Ectodermal cell (in vitro differentiated cells): ENCODE data around the gene MGLL.

Experiments
- H3K27ac ChIP-seq: 2 replicates; pipeline ENCODE4 v1.7.0; 2013; ENCODE audit warnings: mild to moderate bottlenecking, low read depth, low read length; ENCODE audit not compliant: insufficient read depth, poor library complexity, severe bottlenecking
- H3K27me3 ChIP-seq: 2 replicates; pipeline ENCODE4 v1.7.0; 2013; ENCODE audit warnings: mild to moderate bottlenecking, low read length; ENCODE audit not compliant: insufficient read depth, control insufficient read depth, poor library complexity, severe bottlenecking
- H3K36me3 ChIP-seq: one replicate; pipeline ENCODE4 v1.7.0; 2013; ENCODE audit warnings: low read length; ENCODE audit not compliant: control insufficient read depth, insufficient read depth
- H3K4me1 ChIP-seq: one replicate; pipeline ENCODE4 v1.7.0; 2013; ENCODE audit warnings: low read length; ENCODE audit not compliant: control insufficient read depth, insufficient read depth
- H3K4me3 ChIP-seq: 2 replicates; pipeline ENCODE4 v1.7.0; 2013; ENCODE audit warnings: low read depth, low read length, control low read depth; ENCODE audit not compliant: insufficient read depth
- H3K9me3 ChIP-seq: 2 replicates; pipeline ENCODE4 v1.7.0; 2013; ENCODE audit warnings: mild to moderate bottlenecking, low read length, moderate library complexity; ENCODE audit not compliant: control insufficient read depth
- WGBS, 2 experiments: methylation state at CpG; one replicate each; pipeline ENCODE4 v1.1.7; 2013; ENCODE audit warnings: missing lambda C conversion rate in 2 of 2; 5-methylcytosine and 5-hydroxymethylcytosine counted together

MGLL gene

DNA sequence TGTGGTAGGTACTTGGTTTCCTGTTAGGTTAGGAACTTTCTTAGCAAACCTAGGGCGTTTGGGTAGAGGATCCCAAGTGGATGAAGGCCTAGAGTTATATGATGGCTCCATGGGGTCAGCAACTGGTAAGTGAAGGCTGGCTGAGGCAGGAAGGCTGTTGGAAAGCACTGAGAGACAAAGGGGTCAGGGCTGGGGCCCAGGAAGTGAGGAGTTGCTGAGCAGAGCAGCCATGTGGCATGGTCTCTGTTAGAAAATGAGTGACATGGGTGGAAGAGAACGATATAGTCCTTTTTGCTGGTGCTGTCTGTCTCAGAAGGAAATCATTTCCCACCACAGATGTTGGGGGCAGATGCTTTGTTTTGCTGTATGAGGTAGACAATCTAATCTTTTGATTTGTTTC is 34.5 kb upstream of the MGLL start:
- no peaks in the 10 kb centered on the region for H3K4me1 ChIP-seq
- H3K27me3 ChIP-seq: no peaks in the 10 kb centered on the region
- no peaks in the 10 kb centered on the region for H3K36me3 ChIP-seq
- H3K27ac ChIP-seq: no peak overlapping the region
- H3K4me3 ChIP-seq: no peak overlapping the region
- 91 to 98% methylated on average over 2 of the region's 2 CpGs for whole genome bisulfite sequencing, 2 experiments
- H3K9me3 ChIP-seq: no peaks in the 10 kb centered on the region

DNA sequence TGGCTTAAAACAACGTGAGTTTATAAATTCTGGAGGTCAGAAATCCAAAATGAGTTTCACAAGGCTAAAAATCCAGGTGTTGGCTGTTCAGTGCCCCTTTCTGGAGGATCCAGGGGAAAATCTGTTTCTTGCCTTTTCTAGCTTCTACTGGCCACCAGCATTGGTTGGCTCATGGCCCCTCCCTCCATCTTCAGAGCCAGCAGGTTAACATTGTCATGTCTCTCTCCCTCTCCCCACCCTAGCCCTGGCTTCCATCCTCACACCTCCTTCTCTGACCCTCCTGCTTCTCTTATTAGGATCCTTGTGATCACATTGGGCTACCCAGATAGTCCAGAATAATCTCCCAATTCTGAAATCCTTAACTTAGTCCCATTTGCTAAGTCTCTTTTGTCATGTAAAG is 32.9 kb upstream of the MGLL start:
- Histone ChIP-seq H3K36me3 (no peaks in the 10 kb centered on the region), H3K4me3 (no peak overlapping the region), H3K4me1 (no peaks in the 10 kb centered on the region), H3K27me3 (no peaks in the 10 kb centered on the region), H3K9me3 (no peaks in the 10 kb centered on the region), H3K27ac (no peak overlapping the region)
- WGBS, 2 experiments: 83 to 86% methylated on average over 1 of the region's 1 CpG

DNA sequence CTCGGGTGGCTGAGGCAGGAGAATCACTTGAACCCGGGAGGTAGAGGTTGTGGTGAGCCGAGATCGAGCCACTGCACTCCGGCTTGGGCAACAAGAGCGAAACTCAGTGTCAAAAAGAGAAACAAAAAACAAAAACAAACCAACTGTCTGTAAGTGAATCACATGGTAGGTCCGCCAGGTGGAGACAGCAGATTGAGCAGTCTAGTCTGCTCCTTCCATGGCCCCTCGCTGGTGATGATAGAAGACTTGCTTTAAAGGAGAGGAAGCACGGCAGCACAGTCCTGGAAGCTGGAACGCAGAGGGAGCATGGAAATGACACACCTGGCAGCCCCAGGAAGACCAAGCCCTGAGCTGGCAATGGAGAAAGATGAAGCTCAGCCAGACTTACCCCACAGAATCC is 31.4 kb upstream of the MGLL start:
- Histone ChIP-seq H3K36me3 (no peaks in the 10 kb centered on the region), H3K9me3 (no peaks in the 10 kb centered on the region), H3K27me3 (no peaks in the 10 kb centered on the region), H3K27ac (no peak overlapping the region), H3K4me3 (no peak overlapping the region), H3K4me1 (no peaks in the 10 kb centered on the region)
- WGBS, 2 experiments: 91 to 93% methylated on average over 10 of the region's 10 CpGs

DNA sequence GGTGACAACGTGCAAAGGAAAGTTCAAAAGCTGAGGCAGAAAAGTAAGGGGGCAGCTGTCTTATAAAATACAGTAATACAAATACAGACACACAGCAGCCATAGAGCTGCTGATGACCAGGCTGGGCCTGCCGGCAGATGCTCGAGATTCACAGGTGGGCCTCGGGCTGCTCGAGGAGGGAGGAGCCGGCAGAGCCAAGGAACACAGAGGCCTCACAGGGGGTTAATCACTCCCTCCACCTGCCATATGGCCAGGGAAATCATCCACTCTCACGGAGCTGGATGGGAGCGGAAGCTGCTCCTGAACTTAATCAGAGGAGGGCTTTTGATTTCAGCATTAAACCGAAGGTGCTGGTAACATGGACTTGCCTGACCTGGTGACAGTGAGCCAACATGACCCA is 29.6 kb upstream of the MGLL start:
- Histone ChIP-seq H3K27me3 (no peaks in the 10 kb centered on the region), H3K4me3 (no peak overlapping the region), H3K36me3 (no peaks in the 10 kb centered on the region), H3K4me1 (no peaks in the 10 kb centered on the region), H3K27ac (no peak overlapping the region), H3K9me3 (no peaks in the 10 kb centered on the region)
- WGBS, 2 experiments: 39 to 40% methylated on average over 9 of the region's 9 CpGs

DNA sequence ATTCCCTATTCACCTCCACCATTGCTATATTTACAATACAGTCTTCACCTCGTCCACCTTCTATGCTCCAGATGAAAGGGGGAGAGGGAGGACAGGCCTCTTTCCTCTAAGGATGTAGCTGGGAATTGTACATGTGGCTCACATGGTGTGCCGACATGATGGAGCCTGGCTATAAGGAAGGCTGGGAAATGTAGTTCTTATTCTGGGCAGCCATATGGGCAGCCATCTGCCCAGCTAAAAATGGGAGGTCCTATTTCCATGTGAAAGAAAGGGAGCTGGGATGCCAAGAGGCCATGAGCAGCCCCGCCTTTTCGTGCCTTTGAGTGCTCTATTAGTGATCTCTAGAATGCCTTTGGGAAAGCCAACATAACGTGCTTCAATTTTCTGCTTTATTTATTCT is 27.1 kb upstream of the MGLL start:
- Histone ChIP-seq H3K9me3 (no peaks in the 10 kb centered on the region), H3K27me3 (no peaks in the 10 kb centered on the region), H3K27ac (no peak overlapping the region), H3K4me1 (no peaks in the 10 kb centered on the region), H3K36me3 (no peaks in the 10 kb centered on the region), H3K4me3 (no peak overlapping the region)
- 92 to 94% methylated on average over 5 of the region's 5 CpGs for WGBS, 2 experiments

DNA sequence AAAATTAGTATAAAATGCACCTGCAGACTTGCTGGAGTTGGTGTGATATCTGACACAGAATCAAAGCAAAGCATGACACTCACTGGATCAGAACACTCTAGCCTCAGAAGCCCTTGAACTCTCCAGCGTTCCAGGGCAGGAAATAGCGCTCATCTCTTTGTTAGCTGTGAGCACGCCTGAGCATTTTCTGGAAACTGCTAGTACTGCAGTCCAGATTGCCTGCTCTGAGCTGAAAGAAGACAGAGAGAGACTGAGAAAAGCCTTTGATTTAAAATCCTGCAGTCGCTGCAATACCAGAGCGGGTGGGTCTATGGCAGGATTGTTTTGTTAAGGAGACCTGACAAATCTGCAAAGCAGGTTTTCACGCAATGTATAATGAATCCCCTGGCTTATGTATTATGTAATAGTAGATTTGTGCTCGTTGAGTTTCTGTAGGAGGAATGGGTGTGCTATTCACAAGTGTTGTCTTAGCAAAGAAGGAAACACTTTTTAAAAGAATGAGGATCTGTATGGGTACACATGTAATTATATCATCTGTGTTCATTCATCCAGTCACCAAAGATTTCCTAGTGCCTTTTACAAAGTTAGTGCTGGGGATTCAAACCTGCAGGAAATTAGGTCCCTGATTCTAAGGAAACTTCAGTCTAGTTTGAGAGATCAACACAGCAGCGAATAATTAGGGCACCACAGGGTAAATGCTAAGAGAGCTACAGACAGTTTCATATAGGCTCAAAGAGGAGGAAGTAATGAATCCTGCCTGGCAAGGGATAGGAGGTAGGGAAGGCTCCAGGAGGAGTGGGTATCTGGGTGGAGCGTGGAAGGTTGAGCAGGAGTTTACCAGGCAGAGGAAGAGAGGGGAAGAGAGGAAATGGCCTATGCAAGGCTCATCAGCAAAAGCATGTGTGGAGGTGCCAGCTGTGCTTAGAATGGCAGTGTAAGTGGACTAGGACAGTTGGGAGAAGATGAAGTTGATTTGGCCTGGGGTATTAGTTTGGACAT is 26.1 kb upstream of the MGLL start:
- Histone ChIP-seq H3K27me3 (no peaks in the 10 kb centered on the region), H3K4me1 (no peaks in the 10 kb centered on the region), H3K27ac (no peak overlapping the region), H3K36me3 (no peaks in the 10 kb centered on the region), H3K9me3 (no peaks in the 10 kb centered on the region), H3K4me3 (no peak overlapping the region)
- 91 to 94% methylated on average over 9 of the region's 9 CpGs for WGBS, 2 experiments

DNA sequence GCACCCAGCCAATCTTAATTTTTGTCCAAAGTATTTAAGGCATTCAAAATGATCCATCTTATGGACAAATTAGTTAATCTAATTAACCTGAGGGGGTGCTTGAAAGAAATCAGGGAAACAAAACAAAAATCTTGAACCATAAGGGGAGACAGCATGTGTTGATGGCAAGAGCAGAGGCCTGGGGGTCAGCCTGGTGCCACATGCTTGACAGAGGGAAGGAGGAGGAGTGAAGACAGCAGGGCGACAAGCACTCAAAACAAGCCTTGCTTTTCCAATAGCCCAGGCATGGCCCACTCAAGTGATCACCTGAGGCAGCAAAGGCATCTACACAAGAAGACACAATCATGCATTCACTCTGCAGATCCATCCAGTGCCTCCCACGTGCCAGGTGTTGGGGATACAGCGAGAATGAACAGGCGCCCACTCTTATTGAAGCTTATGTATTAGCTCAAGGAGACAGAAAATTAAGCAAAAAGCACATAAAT is 25.0 kb upstream of the MGLL start:
- H3K36me3 ChIP-seq: no peaks in the 10 kb centered on the region
- 88 to 94% methylated on average over 4 of the region's 4 CpGs for WGBS, 2 experiments
- no peaks in the 10 kb centered on the region for H3K9me3 ChIP-seq
- no peak overlapping the region for H3K27ac ChIP-seq
- no peaks in the 10 kb centered on the region for H3K27me3 ChIP-seq
- H3K4me1 ChIP-seq: no peaks in the 10 kb centered on the region
- H3K4me3 ChIP-seq: no peak overlapping the region

DNA sequence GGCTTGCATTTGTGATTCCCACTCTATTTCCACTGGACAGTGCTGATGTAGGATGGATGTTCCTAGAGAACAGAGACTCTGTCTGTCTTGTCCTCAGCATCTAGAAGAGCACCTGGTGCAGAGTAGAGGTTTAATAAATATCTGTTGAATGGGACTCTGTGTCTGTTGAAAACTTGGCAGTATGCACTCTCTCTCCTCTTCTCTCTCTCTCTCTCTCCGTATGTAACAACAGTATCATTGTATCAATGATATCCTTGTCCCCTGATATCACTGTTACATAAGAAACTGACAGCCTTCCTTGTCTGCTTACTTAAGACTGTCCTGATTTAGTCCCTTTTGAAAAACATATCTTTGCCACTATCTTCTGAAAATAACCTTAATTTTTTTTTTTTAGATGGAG is 24.3 kb upstream of the MGLL start:
- no peaks in the 10 kb centered on the region for H3K9me3 ChIP-seq
- no peaks in the 10 kb centered on the region for H3K4me1 ChIP-seq
- no peaks in the 10 kb centered on the region for H3K36me3 ChIP-seq
- WGBS, 2 experiments: 83 to 88% methylated on average over 1 of the region's 1 CpG
- H3K27ac ChIP-seq: no peak overlapping the region
- no peaks in the 10 kb centered on the region for H3K27me3 ChIP-seq
- H3K4me3 ChIP-seq: no peak overlapping the region

DNA sequence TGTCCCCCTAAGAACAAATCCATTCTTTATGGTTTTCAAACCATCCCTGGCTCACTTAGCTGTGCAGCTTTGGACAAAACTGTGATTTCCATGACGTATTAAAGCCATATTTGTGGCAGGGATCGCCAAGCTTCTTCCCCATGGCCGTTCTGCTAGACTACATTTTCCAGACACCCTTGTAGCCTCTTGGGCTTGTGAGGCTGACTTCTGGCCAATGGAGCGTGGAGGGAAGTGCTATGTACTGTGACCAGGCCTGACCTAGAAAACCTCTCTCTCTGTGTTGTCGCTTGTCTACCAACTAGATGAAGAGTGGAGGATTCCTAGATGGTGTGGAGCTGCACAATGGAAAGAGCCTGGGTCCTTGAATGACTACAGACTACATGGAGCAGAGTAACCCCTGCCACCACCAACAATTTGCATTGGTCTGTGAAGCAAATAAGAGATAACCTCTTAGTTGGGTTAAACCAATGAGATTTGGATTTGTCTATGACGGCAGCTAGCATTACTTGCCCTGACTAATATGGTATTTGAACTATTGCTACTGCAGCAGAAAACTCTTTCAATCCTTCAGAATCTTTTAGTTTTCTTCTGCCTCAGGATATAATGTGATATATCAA is 22.1 kb upstream of the MGLL start:
- H3K27me3 ChIP-seq: no peaks in the 10 kb centered on the region
- no peaks in the 10 kb centered on the region for H3K9me3 ChIP-seq
- no peaks in the 10 kb centered on the region for H3K36me3 ChIP-seq
- H3K4me3 ChIP-seq: no peak overlapping the region
- 88 to 93% methylated on average over 5 to 6 of the region's 6 CpGs for WGBS, 2 experiments
- no peaks in the 10 kb centered on the region for H3K4me1 ChIP-seq
- H3K27ac ChIP-seq: no peak overlapping the region

DNA sequence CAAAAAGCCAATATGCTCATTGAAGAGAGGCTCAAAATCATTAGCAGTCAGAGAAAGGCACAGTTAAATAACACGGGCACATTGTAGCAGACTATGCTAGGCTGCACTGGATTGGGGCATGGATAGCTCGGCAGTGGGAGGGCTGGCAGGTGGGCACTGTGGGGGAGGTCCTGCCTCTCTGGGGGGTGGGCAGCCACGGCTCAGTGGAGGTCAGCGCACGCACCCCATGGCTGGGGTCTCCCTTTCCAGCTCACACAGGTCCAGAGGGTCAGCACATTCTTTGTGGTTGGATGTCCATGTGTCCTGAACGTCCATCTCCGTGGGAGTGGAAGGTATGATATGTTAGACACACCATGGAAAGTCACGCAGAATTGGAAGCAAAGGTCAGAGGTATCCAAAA is 18.4 kb upstream of the MGLL start:
- WGBS, 2 experiments: 91 to 94% methylated on average over 8 of the region's 8 CpGs
- no peaks in the 10 kb centered on the region for H3K36me3 ChIP-seq

More for the DNA sequence above, 18.4 kb upstream of the MGLL start:
- Histone ChIP-seq H3K27me3 (no peaks in the 10 kb centered on the region), H3K9me3 (no peaks in the 10 kb centered on the region), H3K27ac (no peak overlapping the region), H3K4me3 (no peak overlapping the region), H3K4me1 (peaks cover 9% of the 10 kb centered on the region)
